Cardiac muscle cell (in vitro differentiated cells and primary cell): Measurements from ENCODE around the gene PBX4. TPM values are rescaled to one million over a fixed set of nuclear protein-coding genes. Genes with fewer than 3 reads are reported as not detected.

Source experiments
- DNase-seq, 2 donors: peaks; one replicate each; pipeline versions ENCODE4 v3.0.0 to v3.0.0-alpha.2; 2010 to 2017; ENCODE audit warnings: low read depth in 1 of 2, low spot score in 1 of 2
- H3K27ac ChIP-seq: fragments of 200-600 bp; sonication (generic); 2 replicates; pipeline ENCODE4 v1.5.1; 2016
- H3K27me3 ChIP-seq: fragments of 200-600 bp; sonication (generic); 2 replicates; pipeline ENCODE4 v1.6.0; 2016; ENCODE audit warnings: control low read depth
- H3K36me3 ChIP-seq: fragments of 200-600 bp; sonication (generic); 2 replicates; pipeline ENCODE4 v1.5.1; 2016; ENCODE audit warnings: control low read depth
- H3K4me1 ChIP-seq: fragments of 200-600 bp; sonication (generic); 2 replicates; pipeline ENCODE4 v1.8.1; 2017; ENCODE audit warnings: low read depth, mild to moderate bottlenecking, mixed run types
- H3K4me3 ChIP-seq: fragments of 200-600 bp; sonication (generic); 2 replicates; pipeline ENCODE4 v1.5.1; 2016; ENCODE audit warnings: mild to moderate bottlenecking
- H3K9me3 ChIP-seq: fragments of 200-600 bp; sonication (generic); 2 replicates; pipeline ENCODE4 v1.5.1; 2017; ENCODE audit warnings: low read depth, mild to moderate bottlenecking, control low read depth
- polyA plus RNA-seq: library from polyadenylated mRNA; unstranded; fragments of >200 nt; fragmentation: Nextera tagmentation; extraction: Ambion mirVana; gene quantifications from 2 replicates; pipeline ENCODE4 v1.2.1, GENCODE V29; 2016
- total RNA-seq: library from RNA; depleted of rRNA; stranded (reverse); fragments of >200 nt; gene quantifications from 2 replicates; pipeline ENCODE4 v1.2.3, GENCODE V29; 2016
- TF ChIP-seq, protein P1 (sequence below): IDR thresholded peaks from 2 replicates; pipeline ENCODE4 v1.5.1; 2012; ENCODE audit warnings: low read depth, mild to moderate bottlenecking, low read length

PBX4 gene
- total and polyA plus RNA-seq, 2 experiments from 2014 or later = 10.9 to 11.8 TPM

DNA sequence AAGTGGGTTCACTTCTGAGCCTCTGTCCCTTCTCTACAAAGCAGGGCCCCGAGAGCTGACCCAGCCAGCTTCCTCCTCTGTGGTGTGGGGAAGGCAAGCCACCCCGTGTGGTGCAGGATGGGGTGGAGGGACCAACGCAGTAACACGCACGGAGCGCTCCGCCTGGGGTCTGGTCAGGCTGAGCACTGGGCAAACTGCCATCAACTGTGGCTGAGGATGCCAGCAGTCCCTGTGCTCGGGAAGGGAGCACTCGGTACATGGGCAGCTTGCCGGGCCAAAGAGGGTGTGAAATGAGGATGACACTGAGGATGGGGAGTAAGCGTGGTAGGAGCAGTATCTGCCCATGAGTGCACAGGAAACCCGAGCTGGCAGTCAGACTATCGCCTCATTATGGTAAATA lies 32.6 kb upstream of the PBX4 start:
- H3K4me1 ChIP-seq = no peaks in the 10 kb centered on the region
- no peak overlapping the region for H3K4me3 ChIP-seq
- H3K9me3 ChIP-seq = no peaks in the 10 kb centered on the region
- H3K27me3 ChIP-seq = no peaks in the 10 kb centered on the region
- no peak overlapping the region for H3K27ac ChIP-seq
- peaks cover 62% of the 10 kb centered on the region for H3K36me3 ChIP-seq
- no peak for DNase-seq
- TF ChIP-seq, protein P1, sequence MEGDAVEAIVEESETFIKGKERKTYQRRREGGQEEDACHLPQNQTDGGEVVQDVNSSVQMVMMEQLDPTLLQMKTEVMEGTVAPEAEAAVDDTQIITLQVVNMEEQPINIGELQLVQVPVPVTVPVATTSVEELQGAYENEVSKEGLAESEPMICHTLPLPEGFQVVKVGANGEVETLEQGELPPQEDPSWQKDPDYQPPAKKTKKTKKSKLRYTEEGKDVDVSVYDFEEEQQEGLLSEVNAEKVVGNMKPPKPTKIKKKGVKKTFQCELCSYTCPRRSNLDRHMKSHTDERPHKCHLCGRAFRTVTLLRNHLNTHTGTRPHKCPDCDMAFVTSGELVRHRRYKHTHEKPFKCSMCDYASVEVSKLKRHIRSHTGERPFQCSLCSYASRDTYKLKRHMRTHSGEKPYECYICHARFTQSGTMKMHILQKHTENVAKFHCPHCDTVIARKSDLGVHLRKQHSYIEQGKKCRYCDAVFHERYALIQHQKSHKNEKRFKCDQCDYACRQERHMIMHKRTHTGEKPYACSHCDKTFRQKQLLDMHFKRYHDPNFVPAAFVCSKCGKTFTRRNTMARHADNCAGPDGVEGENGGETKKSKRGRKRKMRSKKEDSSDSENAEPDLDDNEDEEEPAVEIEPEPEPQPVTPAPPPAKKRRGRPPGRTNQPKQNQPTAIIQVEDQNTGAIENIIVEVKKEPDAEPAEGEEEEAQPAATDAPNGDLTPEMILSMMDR = no peak

DNA sequence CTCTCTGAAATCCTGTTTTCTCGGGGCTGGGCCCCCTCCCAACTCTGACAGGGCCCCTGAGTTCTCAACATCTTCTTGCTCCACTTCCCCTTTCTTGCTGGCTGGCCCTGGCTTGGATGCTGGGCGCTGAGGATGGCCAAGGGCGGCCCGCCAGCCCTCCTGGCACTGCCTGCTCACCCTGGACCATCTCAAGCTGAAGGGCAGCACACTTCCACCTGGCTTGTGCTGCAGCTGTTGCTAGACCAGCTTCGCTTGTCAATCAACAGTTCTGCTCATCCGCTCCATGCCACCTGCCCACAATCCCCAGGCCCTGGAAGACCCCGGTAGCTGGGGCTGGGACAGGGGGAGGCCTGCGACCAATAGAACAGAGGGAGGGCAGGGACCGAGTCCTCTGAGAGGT lies 31.8 kb upstream of the PBX4 start:
- Histone ChIP-seq H3K4me3 (no peak overlapping the region), H3K27ac (no peak overlapping the region), H3K4me1 (no peaks in the 10 kb centered on the region), H3K9me3 (no peaks in the 10 kb centered on the region), H3K36me3 (peaks cover 58% of the 10 kb centered on the region), H3K27me3 (no peaks in the 10 kb centered on the region)
- TF ChIP-seq, protein P1 = no peak
- no peak for DNase-seq

DNA sequence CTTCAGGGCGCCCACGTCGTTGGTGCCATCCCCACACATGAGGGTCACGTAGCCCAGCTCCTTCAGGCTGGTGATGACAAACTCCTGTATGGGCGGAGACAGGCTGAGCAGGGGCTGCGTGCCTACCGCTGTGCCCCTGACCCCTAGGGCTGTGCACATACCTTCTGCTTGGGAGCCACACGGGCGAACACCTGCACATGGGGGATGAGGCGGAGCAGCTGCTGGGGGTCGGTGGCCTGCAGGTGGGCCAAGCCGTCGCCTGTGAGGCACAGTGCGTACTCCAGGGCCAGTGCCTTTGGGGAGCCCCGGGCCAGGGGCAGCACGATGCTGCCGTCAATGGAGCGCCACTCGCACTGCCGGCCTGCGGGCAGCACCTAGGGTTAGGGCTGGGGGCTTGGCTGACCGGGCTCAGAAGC lies 31.1 kb upstream of the PBX4 start:
- no peaks in the 10 kb centered on the region for H3K27me3 ChIP-seq
- no peak for DNase-seq
- H3K36me3 ChIP-seq = peaks cover 51% of the 10 kb centered on the region
- no peak overlapping the region for H3K4me3 ChIP-seq
- no peaks in the 10 kb centered on the region for H3K9me3 ChIP-seq
- H3K27ac ChIP-seq = no peak overlapping the region
- H3K4me1 ChIP-seq = no peaks in the 10 kb centered on the region
- TF ChIP-seq, protein P1 = no peak

DNA sequence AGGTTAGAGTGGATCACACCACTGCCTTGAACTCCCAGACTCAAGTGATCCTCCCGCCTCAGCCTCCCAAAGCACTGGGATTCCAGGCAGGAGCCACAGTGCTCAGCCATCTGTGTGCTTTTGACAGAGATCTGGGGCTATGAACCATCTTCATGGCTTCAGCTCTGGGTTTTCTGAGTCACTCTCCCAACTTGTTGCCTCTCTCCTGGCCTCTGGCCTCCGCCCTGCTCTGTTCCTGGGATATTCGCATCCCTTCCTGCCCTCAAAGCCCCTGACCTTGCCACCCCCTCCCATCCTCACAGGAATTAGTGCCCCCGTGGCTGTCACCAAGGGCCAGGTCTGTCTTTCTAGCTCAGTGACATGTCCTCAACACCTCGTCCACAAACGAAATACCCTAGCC lies 30.7 kb upstream of the PBX4 start:
- Histone ChIP-seq H3K27me3 (no peaks in the 10 kb centered on the region), H3K9me3 (no peaks in the 10 kb centered on the region), H3K27ac (no peak overlapping the region), H3K4me1 (no peaks in the 10 kb centered on the region), H3K36me3 (peaks cover 46% of the 10 kb centered on the region), H3K4me3 (no peak overlapping the region)
- no peak for DNase-seq
- TF ChIP-seq, protein P1 = no peak

DNA sequence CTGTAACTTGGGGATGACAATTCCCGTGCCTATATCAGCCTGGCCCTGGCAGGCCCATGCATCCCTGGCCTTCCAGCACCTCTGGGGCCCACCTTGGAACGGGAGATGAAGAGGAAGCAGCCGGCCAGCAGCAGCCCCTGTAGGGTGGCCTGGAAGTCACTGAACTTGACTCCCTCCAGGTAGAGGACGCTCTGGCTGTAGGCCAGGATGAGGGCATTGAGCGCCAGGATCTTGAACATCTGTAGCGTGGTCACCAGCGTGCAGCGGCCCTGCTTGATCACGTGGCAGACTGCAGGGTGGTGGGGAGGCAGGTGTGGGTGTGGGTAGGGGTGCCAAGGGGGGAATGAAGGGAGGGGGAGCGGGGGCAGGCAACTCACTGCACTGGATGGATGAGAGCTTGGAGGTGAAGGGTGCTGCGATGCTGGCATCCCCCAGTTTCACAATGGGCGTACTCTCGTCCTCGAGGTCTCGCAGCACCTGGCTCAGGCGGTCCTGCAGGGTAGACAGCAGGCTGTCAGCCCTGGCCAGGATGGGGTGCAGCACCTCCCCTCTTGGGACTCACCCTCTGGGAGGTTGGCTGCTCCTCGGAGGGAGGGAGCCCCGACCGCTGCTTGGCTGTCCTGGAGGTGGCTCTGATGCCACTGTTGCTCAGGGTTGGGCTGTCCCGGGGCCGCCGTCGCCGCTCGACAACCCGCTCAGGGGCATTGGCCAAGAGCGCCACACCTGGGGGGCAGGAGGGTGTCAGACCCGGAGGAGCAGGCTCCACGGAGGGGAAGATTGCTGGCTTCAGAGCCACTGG lies 28.7 kb upstream of the PBX4 start:
- no peaks in the 10 kb centered on the region for H3K4me1 ChIP-seq
- no peaks in the 10 kb centered on the region for H3K27me3 ChIP-seq
- DNase-seq = no peak
- TF ChIP-seq, protein P1 = no peak
- peaks cover 39% of the 10 kb centered on the region for H3K36me3 ChIP-seq
- H3K27ac ChIP-seq = no peak overlapping the region
- no peaks in the 10 kb centered on the region for H3K9me3 ChIP-seq
- no peak overlapping the region for H3K4me3 ChIP-seq
